Loucy (cell line): ENCODE measurements around the gene CCR1.

Experiments used
- CTCF ChIP-seq: fragments of 200-600 bp; sonication (generic); conservative IDR thresholded peaks from 2 replicates; pipeline ENCODE4 v1.5.1; 2014; ENCODE audit warnings: mild to moderate bottlenecking, antibody characterized with exemption, low read length
- EZH2phosphoT487 ChIP-seq: fragments of 200-600 bp; IDR thresholded peaks from 2 replicates; pipeline ENCODE4 v1.6.1; 2018; ENCODE audit warnings: antibody characterized with exemption, mild to moderate bottlenecking, moderate library complexity, borderline replicate concordance

- TF ChIP-seq CTCF, result no peak
- TF ChIP-seq EZH2phosphoT487, result no peak
Observed at GRCh38 chr3:46242120-46242519, 34.0 kb upstream of the CCR1 start, which contains the start of gene CCR3.
